HG03066 (cell line): Measurements from ENCODE around the gene SLC50A1.
"Not testable (repeated sequence)": the region's sequence is repeated elsewhere in the genome, so short reads cannot be mapped to it uniquely, and the experiment has no call there.

ENCODE experiments used
- ATAC-seq: cut with Tn5 transposase; IDR thresholded peaks from one replicate; pipeline ENCODE4 v1.9.1; 2021; ENCODE audit warnings: low read depth; ENCODE audit not compliant: unreplicated experiment

Gene SLC50A1

DNA sequence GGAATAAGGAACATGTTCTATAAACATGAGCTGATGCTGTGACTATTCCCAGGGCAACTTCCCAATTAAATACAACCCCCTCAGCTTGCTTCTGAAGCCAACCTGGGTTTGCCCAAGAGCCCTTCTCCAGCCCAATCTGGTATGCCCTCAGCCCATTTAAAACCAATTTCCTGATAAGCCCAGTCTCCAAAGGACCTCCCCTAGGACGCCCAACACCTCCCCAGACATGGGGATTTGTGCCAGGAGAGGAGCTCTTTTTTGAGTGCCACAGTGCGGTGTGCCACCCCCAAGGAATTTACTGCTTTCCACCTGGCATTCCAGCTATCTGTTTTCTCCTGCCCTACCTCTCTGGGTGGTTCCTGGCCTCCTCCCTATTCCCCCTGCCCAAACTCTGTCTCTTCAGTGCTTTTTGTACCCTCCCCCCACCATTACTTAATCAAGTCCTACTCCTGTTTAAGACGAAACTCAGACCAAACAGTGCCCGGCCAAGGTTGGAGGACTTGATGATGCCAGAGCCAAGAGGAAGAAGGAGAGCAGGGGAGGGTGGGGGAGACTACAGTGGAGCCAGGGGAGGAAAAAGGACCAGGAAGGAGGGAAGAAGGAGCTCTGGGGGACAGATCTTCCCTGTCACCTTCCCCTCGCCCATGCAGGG, 19.4 kb upstream of the SLC50A1 start:
- ATAC-seq, result no peak

DNA sequence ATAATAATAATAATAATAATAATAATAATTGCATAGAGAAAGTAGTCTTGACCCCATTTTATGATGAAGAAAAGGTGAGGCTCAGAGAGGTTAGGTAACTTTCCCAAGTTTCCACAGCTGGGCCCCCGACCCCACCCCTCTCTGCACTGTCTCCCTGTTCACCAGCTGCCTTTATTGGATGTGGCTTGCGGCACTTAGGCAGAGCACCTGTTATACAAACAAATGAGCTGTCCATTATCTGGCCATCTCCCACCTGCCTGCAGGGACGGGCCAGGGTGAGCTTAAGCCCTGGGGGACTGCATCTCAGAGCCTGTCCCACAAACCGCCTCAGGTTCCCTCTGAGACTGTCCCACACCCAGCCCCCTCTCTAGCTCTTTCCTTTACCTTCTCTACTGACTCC, 18.0 kb upstream of the SLC50A1 start:
- ATAC-seq, result no peak

DNA sequence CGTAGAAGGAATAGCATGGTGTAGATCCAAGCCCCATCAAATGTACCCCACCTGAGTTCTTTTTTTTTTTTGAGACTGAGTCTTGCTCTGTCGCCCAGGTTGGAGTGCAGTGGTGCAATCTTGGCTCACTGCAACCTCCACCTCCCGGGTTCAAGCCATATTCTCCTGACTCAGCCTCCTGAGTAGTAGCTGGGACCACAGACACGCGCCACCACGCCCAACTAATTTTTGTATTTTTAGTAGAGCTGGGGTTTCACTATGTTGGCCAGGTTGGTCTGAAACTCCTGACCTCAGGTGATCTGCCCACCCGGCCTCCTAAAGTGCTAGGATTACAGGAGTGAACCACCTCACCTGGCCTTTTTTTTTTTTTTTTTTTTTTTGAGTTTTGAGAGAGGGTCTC, 17.6 kb upstream of the SLC50A1 start:
- not testable (repeated sequence) for ATAC-seq

DNA sequence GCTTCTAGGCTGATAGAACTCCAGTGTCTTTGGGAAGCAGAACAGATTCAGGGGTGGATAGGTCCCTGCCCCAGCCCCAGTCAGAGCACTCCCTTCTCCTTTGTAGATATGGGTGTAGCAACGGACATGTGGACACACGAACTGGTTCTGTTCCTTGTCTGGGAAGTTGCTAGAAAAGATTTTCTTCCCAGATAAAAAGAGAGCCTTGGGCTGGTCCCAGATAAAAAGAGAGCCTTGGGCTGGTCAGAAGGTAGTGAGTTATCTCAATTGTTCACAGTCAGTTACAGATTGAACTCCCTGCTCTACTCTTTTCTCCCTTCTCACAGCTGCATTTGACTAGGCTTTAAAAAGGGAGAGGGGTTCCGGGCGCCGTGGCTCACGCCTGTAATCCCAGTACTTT, 15.4 kb upstream of the SLC50A1 start:
- no peak for ATAC-seq

DNA sequence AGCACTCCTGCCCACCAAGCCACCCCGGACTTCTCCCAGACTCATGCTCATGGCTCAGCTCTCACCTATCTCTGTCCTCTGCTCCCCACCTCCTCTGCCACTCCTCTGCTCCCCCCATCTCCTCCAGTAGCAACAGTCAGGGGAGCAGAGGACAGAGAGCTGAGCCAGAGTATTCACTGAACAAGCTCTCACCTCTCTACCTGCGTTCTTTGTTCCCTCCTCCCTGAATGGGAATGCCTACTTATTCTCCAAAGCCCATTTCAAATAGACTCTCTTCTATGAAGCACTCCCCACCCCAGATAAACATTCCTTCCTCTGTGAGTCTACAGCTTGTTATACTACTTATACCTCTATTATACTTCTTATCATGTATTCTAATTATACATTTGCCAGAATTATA, 14.4 kb upstream of the SLC50A1 start:
- no peak for ATAC-seq

DNA sequence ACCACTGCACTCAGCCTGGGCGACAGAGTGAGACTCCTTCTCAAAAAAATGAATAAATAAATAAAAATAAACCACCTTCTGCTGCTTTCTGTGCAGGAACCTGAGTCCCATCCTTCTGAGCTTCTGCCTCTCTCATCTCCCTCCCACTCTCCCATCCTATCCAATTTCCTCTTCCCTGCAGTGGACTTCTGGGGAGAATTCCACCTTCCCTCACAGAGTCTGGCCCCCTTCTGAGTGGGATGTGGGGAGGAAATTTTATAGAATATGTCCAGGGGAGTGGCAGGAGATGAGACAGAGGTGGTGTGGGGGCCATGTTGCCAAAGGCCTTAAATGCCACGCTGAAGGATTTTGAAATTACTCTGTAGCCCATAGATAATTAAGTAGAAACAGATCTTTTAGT, 13.3 kb upstream of the SLC50A1 start:
- ATAC-seq, result no peak

DNA sequence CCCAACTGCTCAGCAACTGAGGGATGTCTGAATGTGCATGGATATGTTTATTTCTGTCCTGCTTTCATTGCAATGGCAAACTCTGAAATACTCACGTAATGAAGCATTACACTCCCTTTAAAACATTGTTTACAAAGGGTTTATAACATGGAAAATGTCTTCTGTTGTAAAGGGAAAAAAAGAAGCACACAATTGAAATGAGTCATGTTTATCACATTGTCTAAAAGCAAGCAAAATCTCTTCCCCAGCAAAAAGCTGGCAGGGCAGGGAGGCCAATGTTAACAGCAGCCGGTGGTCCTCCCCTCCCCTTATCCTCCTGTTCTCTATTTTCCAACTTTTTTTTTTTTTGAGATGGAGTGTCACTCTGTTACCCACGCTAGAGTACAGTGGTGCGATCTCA, 11.9 kb upstream of the SLC50A1 start:
- no peak for ATAC-seq

DNA sequence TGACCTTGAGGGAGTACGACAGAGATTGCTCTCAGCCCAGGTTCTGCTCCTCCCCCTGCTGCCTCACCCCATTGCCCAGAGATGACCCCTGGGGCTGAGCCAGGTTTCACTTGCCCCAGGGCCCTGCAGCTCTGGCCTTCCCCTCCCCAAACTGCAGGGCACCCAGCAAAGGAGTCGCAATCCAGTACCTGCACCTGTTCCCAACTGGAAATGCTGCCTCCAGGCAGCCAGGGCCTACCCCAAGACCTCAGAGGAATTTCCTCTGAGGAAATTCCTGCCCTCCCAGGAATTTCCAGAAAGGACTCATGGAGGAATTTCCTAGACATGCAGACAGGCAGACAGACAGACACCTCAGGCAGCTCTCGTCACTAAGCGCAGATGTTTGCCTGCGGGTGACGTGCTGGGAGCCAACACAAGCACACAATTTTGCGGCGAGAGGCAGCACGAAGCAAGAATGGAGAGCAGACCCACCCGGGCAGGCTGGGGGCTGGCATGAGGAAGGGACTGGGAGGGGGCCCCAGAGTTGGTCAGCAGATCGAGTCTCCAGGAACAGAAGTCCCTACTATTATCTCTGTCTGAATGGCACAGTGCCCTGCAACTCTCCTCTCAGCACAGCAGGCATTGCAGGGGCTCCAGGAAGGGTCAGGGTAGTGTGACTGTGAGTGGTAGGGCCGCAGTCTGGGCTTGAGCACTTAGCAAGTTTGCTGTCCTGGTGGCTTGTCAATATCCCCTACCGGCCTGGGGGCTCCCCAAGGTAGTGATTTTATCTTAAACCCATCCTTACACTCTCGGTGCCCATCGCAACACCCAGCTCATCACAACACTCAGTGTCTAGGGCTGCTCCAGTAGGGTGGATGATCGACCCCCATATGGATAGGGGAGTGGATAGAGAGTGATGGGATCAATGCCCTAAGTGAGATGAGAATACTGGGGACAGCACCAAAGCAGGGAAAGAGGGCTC, 10.9 kb upstream of the SLC50A1 start:
- ATAC-seq, result no peak

DNA sequence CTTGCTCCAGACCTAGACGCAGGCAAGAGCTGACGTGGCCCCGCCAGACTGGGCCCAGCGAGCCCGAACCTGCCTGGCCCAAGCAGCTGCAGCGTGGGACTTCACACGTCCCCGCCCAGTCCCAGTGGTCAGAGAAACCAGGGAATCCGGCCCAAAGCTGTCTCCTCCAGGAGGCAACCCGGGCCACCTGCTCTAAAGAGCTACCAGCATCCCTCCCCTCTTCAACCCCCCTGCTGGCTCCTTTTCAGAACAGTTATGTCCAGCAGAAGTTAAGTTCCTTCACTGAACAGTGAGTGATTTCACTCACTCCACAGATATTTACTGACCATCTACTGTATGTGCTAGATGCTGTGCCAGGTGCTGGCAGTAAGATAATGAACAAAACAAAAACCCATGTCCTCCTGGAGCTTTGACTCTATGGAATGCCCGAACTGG, 10.1 kb upstream of the SLC50A1 start:
- ATAC-seq, result no peak

DNA sequence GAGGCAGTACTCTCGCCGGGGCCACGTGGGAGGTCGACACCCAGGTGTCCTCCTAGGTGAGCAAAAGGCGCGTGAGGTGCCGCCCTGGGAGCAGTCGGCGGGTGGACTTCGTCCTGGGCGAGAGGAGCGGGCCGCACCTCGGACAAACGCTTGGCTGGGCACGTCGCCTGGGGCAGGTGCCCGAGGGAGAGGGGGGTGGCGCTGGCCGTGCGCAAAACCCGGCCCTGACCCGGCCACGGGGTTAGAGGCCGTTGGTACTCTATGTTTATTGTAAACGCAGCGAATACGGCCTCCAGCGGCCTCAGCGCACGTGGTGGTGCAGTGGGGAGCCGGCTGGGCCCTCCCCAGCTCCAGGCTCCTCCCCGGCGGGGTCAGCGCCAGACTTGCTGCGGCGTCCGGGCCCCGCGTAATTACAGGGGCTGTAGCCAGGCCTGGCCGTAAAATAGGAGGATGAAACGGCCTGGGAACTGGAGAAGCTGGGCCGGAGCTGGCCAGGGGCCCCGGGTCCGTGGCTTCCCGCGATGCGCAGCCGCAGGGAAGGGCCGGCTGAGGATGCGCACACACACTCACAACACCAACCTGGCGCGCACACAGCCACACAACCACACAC, 9.6 kb upstream of the SLC50A1 start:
- ATAC-seq, result no peak

DNA sequence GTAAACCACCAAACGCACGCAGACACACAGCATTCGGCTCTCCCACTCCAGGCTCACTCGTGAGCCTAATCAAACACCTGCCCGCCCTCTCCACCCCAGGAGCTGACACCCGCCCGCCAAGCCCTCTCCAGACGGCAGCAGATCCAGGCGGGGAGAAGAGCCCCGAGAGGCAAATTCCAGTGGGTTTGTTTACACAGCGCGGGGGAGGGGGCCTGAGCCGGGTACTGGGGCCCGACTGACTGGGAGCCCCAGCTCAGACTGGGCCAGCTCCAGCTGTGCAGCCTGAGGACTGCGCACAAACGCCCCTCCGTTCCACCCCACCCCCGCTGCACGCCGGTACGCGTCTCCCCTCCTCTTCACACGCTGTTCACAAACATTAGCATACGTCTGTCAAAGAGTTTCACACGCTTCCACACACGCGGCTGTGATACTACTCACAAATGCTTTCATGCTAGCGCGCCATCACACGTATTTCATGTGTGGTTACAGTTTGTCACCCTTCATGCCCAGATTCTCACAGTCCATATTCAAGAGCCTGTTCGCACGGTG, 9.0 kb upstream of the SLC50A1 start:
- no peak for ATAC-seq

DNA sequence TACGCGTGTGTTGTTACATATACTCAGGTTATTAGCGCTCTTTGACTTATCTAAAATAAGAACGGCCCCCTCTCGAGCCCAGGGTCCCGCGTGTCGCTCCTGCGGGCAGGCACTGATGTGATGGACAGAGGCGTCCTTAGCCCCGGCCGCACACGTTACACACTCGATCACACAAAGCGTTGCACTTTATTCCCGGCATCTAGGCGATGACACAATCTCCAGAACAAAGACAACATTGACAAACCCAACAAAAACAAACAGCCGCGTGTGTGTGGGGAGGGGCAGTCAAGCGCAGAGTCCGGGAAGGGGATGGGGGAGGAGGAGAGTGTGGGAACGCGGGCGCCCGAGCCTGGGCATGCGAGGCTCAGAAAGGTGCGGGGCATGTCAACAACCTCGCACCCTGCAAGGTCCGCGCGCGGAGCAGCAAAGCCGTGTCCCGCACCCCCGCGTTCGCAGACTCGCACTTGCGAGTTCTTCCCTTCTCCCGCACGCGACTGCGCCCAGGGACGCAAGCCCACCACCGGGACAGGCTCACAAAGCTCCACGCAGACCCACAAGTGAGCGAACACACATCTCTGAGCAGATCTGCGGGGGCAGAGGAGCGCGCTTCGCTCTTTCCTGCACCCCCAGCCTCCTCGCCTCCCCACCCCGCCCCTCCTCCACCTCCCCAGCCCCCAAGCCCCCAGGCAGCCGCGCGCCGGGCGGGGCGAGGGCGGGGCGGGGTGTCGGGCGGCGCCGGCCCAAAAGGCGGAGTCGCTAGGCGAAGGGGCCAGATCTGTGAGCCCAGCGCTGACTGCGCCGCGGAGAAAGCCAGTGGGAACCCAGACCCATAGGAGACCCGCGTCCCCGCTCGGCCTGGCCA, 8.3 kb upstream of the SLC50A1 start, which contains the start of gene EFNA1:
Gene EFNA1, plus strand, starts transcription at position 772 of the 862 bp plus-strand sequence. CDS start 102 bp downstream, outside the sequence.
- ATAC-seq, result no peak

DNA sequence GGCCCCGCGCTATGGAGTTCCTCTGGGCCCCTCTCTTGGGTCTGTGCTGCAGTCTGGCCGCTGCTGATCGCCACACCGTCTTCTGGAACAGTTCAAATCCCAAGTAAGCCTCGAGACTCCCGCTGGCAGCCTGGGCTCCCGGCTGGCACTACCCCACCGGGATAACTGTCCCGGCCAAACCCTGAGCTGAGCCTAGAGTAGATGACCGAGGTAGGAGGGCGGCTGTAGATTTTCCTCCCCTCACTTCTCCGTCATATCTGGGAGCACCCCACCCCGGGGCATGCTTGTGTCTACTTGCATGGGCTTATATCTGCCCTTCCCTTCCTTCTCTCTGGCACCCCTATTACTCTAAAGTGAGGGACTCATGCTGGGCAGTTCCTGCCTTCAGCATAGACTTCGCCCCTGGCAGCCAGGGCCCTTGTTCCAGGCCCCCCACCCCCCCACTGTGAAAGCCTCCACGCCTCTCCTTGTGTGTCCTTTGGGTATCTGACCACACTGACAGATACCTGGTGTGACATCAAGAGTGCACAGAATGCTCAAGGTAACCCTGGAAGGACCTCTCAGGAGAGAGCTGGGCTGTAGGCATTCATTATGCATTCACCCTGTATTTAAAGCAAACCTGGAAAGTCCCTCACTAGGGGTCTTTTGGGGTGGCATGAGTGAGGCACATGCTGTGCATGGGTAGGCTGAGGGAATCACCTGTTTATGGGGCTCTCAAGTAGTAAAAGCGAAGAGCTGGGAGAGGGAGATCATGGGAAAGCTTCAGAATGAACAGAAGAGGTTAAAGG, 7.5 kb upstream of the SLC50A1 start:
- ATAC-seq, result no peak

DNA sequence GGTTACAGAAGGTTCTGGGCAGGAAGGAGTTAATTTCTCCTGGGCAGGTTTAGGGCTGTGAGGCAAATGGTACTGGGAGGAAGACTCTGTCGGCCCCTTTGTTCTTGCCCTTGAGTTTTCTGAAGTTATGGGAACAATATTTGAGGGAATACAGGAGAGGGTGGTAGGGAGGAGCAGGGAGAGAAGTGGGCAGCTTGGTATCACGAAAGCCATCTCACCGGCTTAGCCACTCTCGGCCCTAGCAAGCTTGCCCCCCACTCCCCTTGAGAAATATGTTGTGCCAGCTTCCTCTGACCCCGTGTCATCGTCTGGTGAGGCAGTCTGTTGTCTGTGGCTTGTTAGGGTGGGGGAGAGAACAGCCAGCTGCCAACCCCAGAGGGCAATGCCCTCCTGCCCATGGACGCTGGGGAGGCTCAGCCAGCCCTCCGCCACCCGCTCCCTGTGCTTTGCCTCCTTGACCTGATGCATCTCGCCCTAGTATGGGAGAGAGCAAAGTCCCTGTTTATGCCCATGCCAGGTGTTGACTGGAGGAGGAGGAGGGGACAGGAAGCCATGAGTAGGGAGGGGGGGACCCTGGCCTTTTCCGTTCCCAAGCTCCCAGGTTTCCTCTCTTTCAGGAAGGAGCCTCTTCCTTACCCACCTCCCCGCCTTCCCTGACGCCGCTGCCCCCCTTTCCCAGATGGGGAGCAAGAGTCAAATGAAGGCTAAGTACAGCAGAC, 6.7 kb upstream of the SLC50A1 start:
- no peak for ATAC-seq

DNA sequence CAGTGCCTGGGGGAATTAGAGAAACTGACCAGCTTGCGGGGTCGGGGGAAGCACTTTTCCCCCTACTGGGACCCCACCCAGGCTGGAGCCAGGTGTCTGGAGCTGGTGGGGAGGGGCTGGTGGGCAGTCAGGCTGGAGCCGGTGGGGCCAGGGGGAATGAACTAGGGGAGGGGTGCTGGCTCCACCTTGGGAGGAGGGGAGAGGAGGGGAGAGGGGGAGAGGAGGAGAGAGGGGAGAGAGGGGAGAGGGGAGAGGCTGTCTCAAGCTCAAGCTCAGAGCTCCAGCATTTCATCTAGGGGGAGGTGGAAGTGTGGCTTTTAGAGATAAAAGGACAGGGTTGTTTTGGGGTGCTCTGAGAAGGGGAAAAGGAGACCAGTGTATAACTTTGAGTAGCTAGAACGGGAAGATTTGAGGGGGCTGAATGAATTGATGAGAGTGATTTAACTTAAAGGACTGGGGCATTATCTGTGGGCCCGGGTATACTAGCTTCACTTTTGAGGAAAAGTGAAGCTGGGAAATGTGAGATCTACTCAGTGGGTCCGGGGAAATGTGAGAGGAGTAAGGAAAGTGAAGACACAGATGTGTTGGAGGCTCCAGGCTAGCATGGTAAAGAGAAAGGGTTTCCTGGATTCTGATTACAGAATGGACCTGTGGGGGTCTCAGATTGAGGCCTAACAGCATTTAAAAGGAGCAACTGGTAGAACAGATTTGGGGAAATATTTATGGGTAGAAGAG, 5.2 kb upstream of the SLC50A1 start:
- no peak for ATAC-seq

DNA sequence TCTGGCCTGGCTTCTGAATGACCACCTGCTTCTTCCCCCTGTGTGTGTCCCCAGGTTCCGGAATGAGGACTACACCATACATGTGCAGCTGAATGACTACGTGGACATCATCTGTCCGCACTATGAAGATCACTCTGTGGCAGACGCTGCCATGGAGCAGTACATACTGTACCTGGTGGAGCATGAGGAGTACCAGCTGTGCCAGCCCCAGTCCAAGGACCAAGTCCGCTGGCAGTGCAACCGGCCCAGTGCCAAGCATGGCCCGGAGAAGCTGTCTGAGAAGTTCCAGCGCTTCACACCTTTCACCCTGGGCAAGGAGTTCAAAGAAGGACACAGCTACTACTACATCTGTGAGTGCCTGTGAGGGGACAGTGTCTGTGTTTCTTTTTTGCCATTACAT, 4.4 kb upstream of the SLC50A1 start:
- no peak for ATAC-seq

DNA sequence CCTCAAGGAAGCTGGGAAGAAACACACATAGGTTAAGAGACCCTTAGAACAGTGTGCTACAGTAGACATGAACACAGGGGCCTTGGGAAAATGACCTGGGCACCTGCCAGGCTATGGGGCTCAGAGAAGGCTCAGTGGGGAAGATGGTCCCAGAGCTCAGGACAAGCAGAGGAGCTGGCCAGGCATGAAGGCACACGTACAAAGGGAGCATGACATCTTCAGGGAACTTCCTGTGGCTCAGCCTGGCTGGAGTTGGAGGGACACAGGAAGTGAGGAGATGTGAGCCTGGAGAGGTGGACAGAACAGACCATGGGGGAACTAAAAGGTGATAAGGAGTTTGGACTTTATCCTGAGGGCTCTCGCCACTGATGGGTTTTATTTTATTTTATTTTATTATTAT, 3.8 kb upstream of the SLC50A1 start:
- ATAC-seq, result no peak

DNA sequence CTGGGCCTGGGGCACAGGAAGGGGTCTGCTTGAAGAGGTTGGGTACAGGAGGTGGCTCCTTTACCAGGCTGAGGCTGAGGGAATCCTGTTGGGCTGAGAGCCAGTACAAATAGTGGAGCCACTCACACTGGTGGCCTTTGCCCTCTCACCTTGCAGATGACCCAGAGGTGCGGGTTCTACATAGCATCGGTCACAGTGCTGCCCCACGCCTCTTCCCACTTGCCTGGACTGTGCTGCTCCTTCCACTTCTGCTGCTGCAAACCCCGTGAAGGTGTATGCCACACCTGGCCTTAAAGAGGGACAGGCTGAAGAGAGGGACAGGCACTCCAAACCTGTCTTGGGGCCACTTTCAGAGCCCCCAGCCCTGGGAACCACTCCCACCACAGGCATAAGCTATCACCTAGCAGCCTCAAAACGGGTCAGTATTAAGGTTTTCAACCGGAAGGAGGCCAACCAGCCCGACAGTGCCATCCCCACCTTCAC, 1.8 kb upstream of the SLC50A1 start:
- ATAC-seq, result no peak
